A549 (cell line): Measurements from ENCODE around the gene RBM14.

Experiments
- CEBPB ChIP-seq, 2 experiments: fragments of >200 bp in 1 of 2; sonication (Bioruptor Twin) in 1 of 2; formaldehyde crosslinking in 1 of 2; IDR thresholded peaks; 2 replicates each; pipeline ENCODE4 v1.6.1; 2012 to 2016
- CTCF ChIP-seq: fragments of >200 bp; sonication (Bioruptor Twin); formaldehyde crosslinking; IDR thresholded peaks from 3 replicates; pipeline ENCODE4 v1.5.1; 2016

GRCh38 chr11:66607126-66607834 lies 9.2 kb upstream of the RBM14 start:
- TF ChIP-seq CTCF, result no peak
- peak; percentile 31 to 44; a peak in 2 of 4 replicates for TF ChIP-seq CEBPB (IDR thresholded peaks at IDR 0.05)
